ENCODE results near the gene RPL18.

RPL18 gene

GRCh38 chr19:48571378-48572162, 47.4 kb downstream of the RPL18 start:
- Histone ChIP-seq H3K27ac (ENCODE audit: low read length) (no peak overlapping the region), H3K79me2 (ENCODE audit: insufficient read depth, low read length) (no peaks in the 10 kb centered on the region), H3K4me1 (ENCODE audit: insufficient read depth, low read length) (no peaks in the 10 kb centered on the region), H4K20me1 (ENCODE audit: insufficient read depth, low read length) (no peaks in the 10 kb centered on the region), H3K27me3 (ENCODE audit: insufficient read depth, low read length, poor library complexity) (peaks cover 2% of the 10 kb centered on the region), H3K9me3 (ENCODE audit: insufficient read depth, low read length, severe bottlenecking) (no peaks in the 10 kb centered on the region), H2AFZ (ENCODE audit: low read depth, low read length) (no peak overlapping the region), H3K4me2 (ENCODE audit: insufficient read depth, low read length) (no peak overlapping the region), H3K4me3 (ENCODE audit: low read depth in 1 of 2, low read length in 2 of 2) (no peak overlapping the region), H3K36me3 (ENCODE audit: insufficient read depth, low read length) (no peaks in the 10 kb centered on the region), H3K9ac (ENCODE audit: low read depth, low read length) (no peak overlapping the region)
- TF ChIP-seq, protein P1, sequence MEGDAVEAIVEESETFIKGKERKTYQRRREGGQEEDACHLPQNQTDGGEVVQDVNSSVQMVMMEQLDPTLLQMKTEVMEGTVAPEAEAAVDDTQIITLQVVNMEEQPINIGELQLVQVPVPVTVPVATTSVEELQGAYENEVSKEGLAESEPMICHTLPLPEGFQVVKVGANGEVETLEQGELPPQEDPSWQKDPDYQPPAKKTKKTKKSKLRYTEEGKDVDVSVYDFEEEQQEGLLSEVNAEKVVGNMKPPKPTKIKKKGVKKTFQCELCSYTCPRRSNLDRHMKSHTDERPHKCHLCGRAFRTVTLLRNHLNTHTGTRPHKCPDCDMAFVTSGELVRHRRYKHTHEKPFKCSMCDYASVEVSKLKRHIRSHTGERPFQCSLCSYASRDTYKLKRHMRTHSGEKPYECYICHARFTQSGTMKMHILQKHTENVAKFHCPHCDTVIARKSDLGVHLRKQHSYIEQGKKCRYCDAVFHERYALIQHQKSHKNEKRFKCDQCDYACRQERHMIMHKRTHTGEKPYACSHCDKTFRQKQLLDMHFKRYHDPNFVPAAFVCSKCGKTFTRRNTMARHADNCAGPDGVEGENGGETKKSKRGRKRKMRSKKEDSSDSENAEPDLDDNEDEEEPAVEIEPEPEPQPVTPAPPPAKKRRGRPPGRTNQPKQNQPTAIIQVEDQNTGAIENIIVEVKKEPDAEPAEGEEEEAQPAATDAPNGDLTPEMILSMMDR (IDR thresholded peaks at IDR 0.05; ENCODE audit: borderline replicate concordance, extremely low read depth, low read length, poor library complexity, severe bottlenecking), result no peak
- no peak for TF ChIP-seq EZH2 (IDR thresholded peaks at IDR 0.05; ENCODE audit: borderline replicate concordance, low read depth, low read length, severe bottlenecking)
- DNase-seq, result no peak
- no peak for ATAC-seq (ENCODE audit: insufficient read depth, low read depth)

DNA sequence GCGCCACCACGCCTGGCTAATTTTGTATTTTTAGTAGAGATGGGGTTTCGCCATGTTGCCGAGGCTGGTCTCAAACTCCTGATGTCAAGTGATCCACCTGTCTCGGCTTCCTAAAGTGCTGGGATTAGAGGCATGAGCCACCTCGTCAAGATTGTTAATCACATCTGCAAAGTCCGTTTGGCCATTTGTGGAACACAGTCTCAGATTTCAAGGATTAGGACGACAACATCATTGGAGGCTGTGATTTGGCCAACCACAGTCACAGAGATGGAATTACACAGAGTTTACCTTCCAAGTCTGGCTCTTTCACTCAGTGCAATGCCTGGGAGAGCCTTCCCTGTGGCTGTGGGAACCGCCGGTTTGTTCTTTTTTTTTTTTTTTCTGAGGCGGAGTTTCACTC, 49.2 kb downstream of the RPL18 start:
- DNase-seq, result no peak
- H3K27ac ChIP-seq (ENCODE audit: low read length), result no peak overlapping the region
- H3K4me2 ChIP-seq (ENCODE audit: insufficient read depth, low read length), result no peak overlapping the region

DNA sequence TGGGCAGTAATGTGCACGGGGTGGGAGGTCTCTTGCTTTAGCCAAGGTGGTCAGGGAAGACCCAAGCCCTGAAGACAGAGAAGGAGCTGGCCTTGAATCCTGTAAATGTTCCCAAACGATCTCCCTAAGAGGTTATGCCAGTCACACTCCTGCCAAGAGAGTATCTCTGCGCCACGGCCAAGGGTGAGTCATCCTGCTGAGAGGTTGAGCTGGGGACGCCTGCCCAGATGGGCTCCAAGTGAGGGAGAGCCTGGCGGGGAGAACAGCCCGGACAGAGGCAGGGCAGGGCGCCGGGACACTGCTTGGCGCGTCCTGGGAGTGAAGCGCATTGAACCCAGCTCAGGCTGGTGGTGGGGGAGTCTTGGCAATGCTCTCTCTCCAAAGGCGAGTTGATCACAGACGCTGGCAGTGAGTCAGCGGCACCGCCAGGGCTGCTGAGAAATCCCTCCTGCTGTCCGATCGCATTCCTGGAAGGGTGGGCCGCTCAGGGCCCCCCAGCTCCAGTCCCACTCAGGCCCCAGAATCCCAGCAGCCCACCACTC, 50.6 kb downstream of the RPL18 start:
- no peak for ATAC-seq (ENCODE audit: insufficient read depth, low read depth)
- Histone ChIP-seq H3K4me2 (ENCODE audit: insufficient read depth, low read length) (no peak overlapping the region), H3K27me3 (ENCODE audit: insufficient read depth, low read length, poor library complexity) (peaks cover 2% of the 10 kb centered on the region), H4K20me1 (ENCODE audit: insufficient read depth, low read length) (no peaks in the 10 kb centered on the region), H3K36me3 (ENCODE audit: insufficient read depth, low read length) (no peaks in the 10 kb centered on the region), H3K79me2 (ENCODE audit: insufficient read depth, low read length) (no peaks in the 10 kb centered on the region), H3K9me3 (ENCODE audit: insufficient read depth, low read length, severe bottlenecking) (no peaks in the 10 kb centered on the region), H2AFZ (ENCODE audit: low read depth, low read length) (no peak overlapping the region), H3K27ac (ENCODE audit: low read length) (no peak overlapping the region), H3K4me3 (ENCODE audit: low read depth in 1 of 2, low read length in 2 of 2) (no peak overlapping the region), H3K4me1 (ENCODE audit: insufficient read depth, low read length) (no peaks in the 10 kb centered on the region), H3K9ac (ENCODE audit: low read depth, low read length) (no peak overlapping the region)
- no peak for TF ChIP-seq EZH2 (IDR thresholded peaks at IDR 0.05; ENCODE audit: borderline replicate concordance, low read depth, low read length, severe bottlenecking)
- TF ChIP-seq, protein P1 (IDR thresholded peaks at IDR 0.05; ENCODE audit: borderline replicate concordance, extremely low read depth, low read length, poor library complexity, severe bottlenecking), result no peak
- no peak for DNase-seq

More for the DNA sequence above, 49.2 kb downstream of the RPL18 start:
- Histone ChIP-seq H3K9me3 (ENCODE audit: insufficient read depth, low read length, severe bottlenecking) (no peaks in the 10 kb centered on the region), H3K4me3 (ENCODE audit: low read depth in 1 of 2, low read length in 2 of 2) (no peak overlapping the region), H3K36me3 (ENCODE audit: insufficient read depth, low read length) (no peaks in the 10 kb centered on the region), H3K27me3 (ENCODE audit: insufficient read depth, low read length, poor library complexity) (peaks cover 2% of the 10 kb centered on the region), H2AFZ (ENCODE audit: low read depth, low read length) (no peak overlapping the region), H3K79me2 (ENCODE audit: insufficient read depth, low read length) (no peaks in the 10 kb centered on the region), H4K20me1 (ENCODE audit: insufficient read depth, low read length) (no peaks in the 10 kb centered on the region), H3K4me1 (ENCODE audit: insufficient read depth, low read length) (no peaks in the 10 kb centered on the region), H3K9ac (ENCODE audit: low read depth, low read length) (no peak overlapping the region)
- no peak for TF ChIP-seq EZH2 (IDR thresholded peaks at IDR 0.05; ENCODE audit: borderline replicate concordance, low read depth, low read length, severe bottlenecking)
- TF ChIP-seq, protein P1 (IDR thresholded peaks at IDR 0.05; ENCODE audit: borderline replicate concordance, extremely low read depth, low read length, poor library complexity, severe bottlenecking), result no peak
- ATAC-seq (ENCODE audit: insufficient read depth, low read depth), result no peak

All from DND-41 (cell line).